Ramos (cell line): ENCODE data around the gene COX7B2.

Experiments
- in situ Hi-C: fragments of 300-500 bp; cut with MboI; formaldehyde crosslinking; loops from one replicate; pipeline ENCODE4 v1.14.3; 2022; ENCODE audit warnings: low sequenced_read_pairs; ENCODE audit not compliant: unreplicated experiment

The COX7B2 gene

DNA sequence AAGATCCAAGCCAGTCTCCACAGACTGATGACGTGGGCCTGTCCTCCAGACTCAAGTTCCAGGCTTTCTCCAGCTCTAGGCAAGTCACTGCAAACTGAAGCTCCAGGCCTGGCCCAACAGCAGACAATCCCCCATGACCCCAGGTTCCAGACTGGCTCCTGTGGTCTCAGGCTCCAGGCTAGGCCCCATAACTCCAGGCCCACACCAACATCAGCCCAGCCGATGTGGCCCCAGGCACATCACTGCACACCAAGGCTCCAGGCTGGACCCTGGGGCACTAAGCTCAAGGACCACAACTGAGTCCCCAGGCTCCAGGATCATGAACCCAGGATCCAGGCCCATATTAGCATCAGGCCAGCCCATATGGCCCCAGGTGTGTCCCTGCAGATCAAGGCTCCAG, 143.6 kb downstream of the COX7B2 start:
- in situ Hi-C loops = no loop called here

DNA sequence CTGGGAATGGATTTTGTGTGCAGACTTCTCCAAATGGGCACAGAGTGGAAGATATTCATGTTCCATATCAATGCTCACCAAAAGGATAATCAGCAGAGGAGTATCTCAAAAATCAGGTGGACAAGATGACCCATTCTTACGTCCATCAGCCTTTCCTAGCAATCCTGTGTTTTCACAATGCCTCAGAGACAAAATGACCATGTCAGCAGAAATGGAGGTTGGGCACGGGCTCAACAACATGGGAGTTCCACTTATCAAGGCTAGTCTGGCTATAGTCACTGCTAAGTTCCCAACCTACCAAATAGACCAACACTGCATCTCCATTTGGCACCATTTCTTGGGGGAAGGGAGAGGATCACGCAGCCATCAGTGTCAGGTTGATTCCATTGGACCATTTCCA, 179.0 kb downstream of the COX7B2 start:
- in situ Hi-C loops = no loop called here

DNA sequence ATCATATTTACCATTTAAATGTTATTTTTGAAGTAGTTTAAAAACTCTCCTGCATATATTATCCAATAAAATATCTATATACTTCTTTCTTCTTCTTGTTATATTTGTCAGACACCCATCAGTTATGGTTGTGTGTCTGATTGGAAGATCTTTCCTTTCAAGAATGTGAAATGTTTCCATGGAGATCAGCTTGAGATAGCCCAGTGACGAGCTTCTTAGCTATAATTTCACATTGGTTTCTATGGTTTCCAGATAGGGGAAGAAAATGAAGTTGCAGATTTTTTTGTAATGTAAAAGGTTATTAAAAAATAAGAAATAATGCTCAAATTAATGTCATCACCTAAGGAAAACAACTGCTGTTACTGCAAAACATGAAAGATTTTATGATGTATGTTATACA, 189.0 kb downstream of the COX7B2 start:
- in situ Hi-C loops = no loop called here

DNA sequence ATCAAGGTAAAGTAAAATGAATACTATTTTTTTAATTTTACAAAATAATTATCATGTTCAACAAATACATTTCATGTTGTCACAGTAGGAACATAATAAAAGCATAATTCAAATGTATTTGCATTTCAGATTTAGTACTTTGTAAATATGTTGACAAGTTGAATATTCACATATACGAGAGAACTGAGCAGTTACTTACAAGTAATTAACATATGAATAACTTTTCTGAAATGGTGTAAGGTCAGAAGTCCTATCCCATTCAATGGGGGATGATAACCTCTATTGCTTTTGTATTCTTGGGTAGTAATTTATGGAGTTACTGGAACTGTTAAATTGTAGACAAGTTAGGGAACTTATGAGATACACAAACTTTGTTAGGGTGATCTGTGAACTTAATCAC, 191.1 kb downstream of the COX7B2 start:
- in situ Hi-C loops = no loop called here

DNA sequence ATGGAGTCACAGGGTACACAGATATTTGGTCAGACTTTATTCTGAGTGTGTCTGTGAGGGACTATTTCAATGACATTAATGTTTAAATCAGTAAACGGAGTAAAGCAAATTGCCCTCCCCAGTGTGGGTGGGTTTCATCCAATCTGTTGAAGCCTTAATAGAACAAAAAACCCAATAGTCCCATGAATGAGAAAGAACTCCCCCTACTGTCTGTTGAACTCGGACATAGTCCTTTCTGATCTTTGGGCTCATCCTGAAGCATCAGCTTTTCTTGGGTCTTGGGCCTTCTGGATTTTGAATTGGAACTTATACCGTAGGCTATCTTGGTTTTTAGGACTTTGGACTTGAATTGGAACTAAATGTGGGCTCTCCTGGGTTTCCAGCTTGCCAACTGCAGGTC, 193.6 kb downstream of the COX7B2 start:
- in situ Hi-C loops = no loop called here

DNA sequence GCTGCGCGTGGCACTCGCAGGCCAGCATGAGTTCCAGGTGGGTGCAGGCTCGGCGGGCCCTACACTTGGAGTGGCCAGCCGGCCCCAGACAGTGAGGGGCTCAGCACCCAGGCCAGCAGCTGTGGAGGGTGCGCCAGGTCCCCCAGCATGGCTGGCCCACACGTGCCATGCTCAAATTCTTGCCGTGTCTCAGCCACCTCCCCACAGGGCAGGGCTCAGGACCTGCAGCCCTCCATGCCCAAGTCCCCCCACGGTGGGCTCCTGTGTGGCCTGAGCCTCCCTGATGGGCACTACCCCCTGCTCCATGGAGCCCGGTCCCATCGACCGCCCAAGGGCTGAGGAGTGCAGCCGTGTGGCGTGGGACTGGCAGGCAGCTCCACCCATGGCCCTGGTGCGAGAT, 210.2 kb downstream of the COX7B2 start:
- in situ Hi-C loops = no loop called here
